SK-N-SH (cell line): Measurements from ENCODE around the gene LRRIQ1.

Experiments used
- CTCF ChIP-seq: fragments of 200-600 bp; sonication (generic); IDR thresholded peaks from 2 replicates; pipeline ENCODE4 v1.6.1; 2017; ENCODE audit warnings: antibody characterized with exemption, mild to moderate bottlenecking, moderate library complexity
- FOSL2 ChIP-seq: IDR thresholded peaks from 2 replicates; pipeline ENCODE4 v1.4.0; 2012; ENCODE audit warnings: low read depth, mild to moderate bottlenecking, moderate library complexity, borderline replicate concordance
- USF1 ChIP-seq: IDR thresholded peaks from 2 replicates; pipeline ENCODE4 v1.4.0; 2012; ENCODE audit warnings: low read depth, borderline replicate concordance
- ZBTB33 ChIP-seq: IDR thresholded peaks from 2 replicates; pipeline ENCODE4 v1.4.0; 2012; ENCODE audit warnings: low read depth, borderline replicate concordance

GRCh38 chr12:85157035-85157603, 121.0 kb downstream of the LRRIQ1 start:
- TF ChIP-seq FOSL2, result no peak
- TF ChIP-seq CTCF, result no peak
- TF ChIP-seq USF1, result no peak
- TF ChIP-seq ZBTB33, result no peak
